ENCODE measurements around the gene ABL1. TPM values are rescaled to one million over a fixed set of nuclear protein-coding genes. Genes with fewer than 3 reads are reported as not detected.

ABL1 gene
- total RNA-seq, 2 donors from 2014 or later = 34.9 to 35.8 TPM

GRCh38 chr9:130810609-130811136 is 24.4 kb upstream of the ABL1 start:
- no peak for DNase-seq
- no peaks in the 10 kb centered on the region for H3K27me3 Mint-ChIP-seq
- H3K4me3 Mint-ChIP-seq = no peak overlapping the region
- peaks cover 11% of the 10 kb centered on the region for H3K4me1 Mint-ChIP-seq
- H3K9me3 ChIP-seq (ENCODE audit: control insufficient read depth, low read length, poor library complexity, severe bottlenecking) = no peaks in the 10 kb centered on the region
- ATAC-seq = no peak
- H3K27ac Mint-ChIP-seq = no peak overlapping the region
- H3K36me3 Mint-ChIP-seq (ENCODE audit: low read depth) = peaks cover 4% of the 10 kb centered on the region

- DNase-seq (no peak), ATAC-seq (no peak)
- peaks cover 10% of the 10 kb centered on the region for H3K4me1 Mint-ChIP-seq
- H3K4me3 Mint-ChIP-seq = no peak overlapping the region
- no peaks in the 10 kb centered on the region for H3K27me3 Mint-ChIP-seq
- no peak overlapping the region for H3K27ac Mint-ChIP-seq
- no peaks in the 10 kb centered on the region for H3K9me3 ChIP-seq (ENCODE audit: control insufficient read depth, low read length, poor library complexity, severe bottlenecking)
- peaks cover 7% of the 10 kb centered on the region for H3K36me3 Mint-ChIP-seq (ENCODE audit: low read depth)
Observed at GRCh38 chr9:130815242-130815808, 19.7 kb upstream of the ABL1 start.

GRCh38 chr9:130817914-130818313 is 17.1 kb upstream of the ABL1 start:
- Mint-ChIP-seq H3K27me3 (no peaks in the 10 kb centered on the region), H3K27ac (no peak overlapping the region), H3K4me3 (no peak overlapping the region), H3K4me1 (peaks cover 16% of the 10 kb centered on the region), H3K36me3 (ENCODE audit: low read depth) (peaks cover 7% of the 10 kb centered on the region)
- ATAC-seq (no peak), DNase-seq (no peak)
- H3K9me3 ChIP-seq (ENCODE audit: control insufficient read depth, low read length, poor library complexity, severe bottlenecking) = no peaks in the 10 kb centered on the region

GRCh38 chr9:130820135-130820738 is 14.8 kb upstream of the ABL1 start:
- H3K4me3 Mint-ChIP-seq = no peak overlapping the region
- ATAC-seq = no peak
- H3K36me3 Mint-ChIP-seq (ENCODE audit: low read depth) = peaks cover 6% of the 10 kb centered on the region
- no peak overlapping the region for H3K27ac Mint-ChIP-seq
- peaks cover 14% of the 10 kb centered on the region for H3K4me1 Mint-ChIP-seq
- no peaks in the 10 kb centered on the region for H3K9me3 ChIP-seq (ENCODE audit: control insufficient read depth, low read length, poor library complexity, severe bottlenecking)
- no peaks in the 10 kb centered on the region for H3K27me3 Mint-ChIP-seq
- no peak for DNase-seq

GRCh38 chr9:130823435-130823834 is 11.6 kb upstream of the ABL1 start:
- Mint-ChIP-seq H3K4me3 (no peak overlapping the region), H3K36me3 (ENCODE audit: low read depth) (no peaks in the 10 kb centered on the region), H3K4me1 (peaks cover 14% of the 10 kb centered on the region), H3K27me3 (no peaks in the 10 kb centered on the region), H3K27ac (no peak overlapping the region)
- DNase-seq = no peak
- ATAC-seq = no peak
- H3K9me3 ChIP-seq (ENCODE audit: control insufficient read depth, low read length, poor library complexity, severe bottlenecking) = no peaks in the 10 kb centered on the region

- peaks cover 14% of the 10 kb centered on the region for H3K4me1 Mint-ChIP-seq
- DNase-seq = no peak
- no peak overlapping the region for H3K4me3 Mint-ChIP-seq
- ATAC-seq = no peak
- H3K27me3 Mint-ChIP-seq = no peaks in the 10 kb centered on the region
- no peak overlapping the region for H3K27ac Mint-ChIP-seq
- no peaks in the 10 kb centered on the region for H3K9me3 ChIP-seq (ENCODE audit: control insufficient read depth, low read length, poor library complexity, severe bottlenecking)
- no peaks in the 10 kb centered on the region for H3K36me3 Mint-ChIP-seq (ENCODE audit: low read depth)
Observed at GRCh38 chr9:130824079-130824478, 11.0 kb upstream of the ABL1 start.

- no peak overlapping the region for H3K4me3 Mint-ChIP-seq
- no peaks in the 10 kb centered on the region for H3K36me3 Mint-ChIP-seq (ENCODE audit: low read depth)
- ATAC-seq (no peak), DNase-seq (no peak)
- H3K27ac Mint-ChIP-seq = peak overlapping the region; percentile 65
- peaks cover 14% of the 10 kb centered on the region for H3K4me1 Mint-ChIP-seq
- H3K9me3 ChIP-seq (ENCODE audit: control insufficient read depth, low read length, poor library complexity, severe bottlenecking) = no peaks in the 10 kb centered on the region
- no peaks in the 10 kb centered on the region for H3K27me3 Mint-ChIP-seq
Observed at GRCh38 chr9:130824643-130825350, 10.3 kb upstream of the ABL1 start.

GRCh38 chr9:130825351-130825651 is 9.8 kb upstream of the ABL1 start:
- DNase-seq = no peak
- no peak for ATAC-seq
- no peaks in the 10 kb centered on the region for H3K36me3 Mint-ChIP-seq (ENCODE audit: low read depth)
- H3K4me1 Mint-ChIP-seq = peaks cover 13% of the 10 kb centered on the region
- no peaks in the 10 kb centered on the region for H3K27me3 Mint-ChIP-seq
- H3K4me3 Mint-ChIP-seq = no peak overlapping the region
- H3K27ac Mint-ChIP-seq = peak overlapping the region; percentile 65
- no peaks in the 10 kb centered on the region for H3K9me3 ChIP-seq (ENCODE audit: control insufficient read depth, low read length, poor library complexity, severe bottlenecking)

GRCh38 chr9:130825809-130826208 is 9.2 kb upstream of the ABL1 start:
- DNase-seq = no peak
- ATAC-seq = no peak
- H3K9me3 ChIP-seq (ENCODE audit: control insufficient read depth, low read length, poor library complexity, severe bottlenecking) = no peaks in the 10 kb centered on the region
- no peaks in the 10 kb centered on the region for H3K27me3 Mint-ChIP-seq
- no peaks in the 10 kb centered on the region for H3K36me3 Mint-ChIP-seq (ENCODE audit: low read depth)
- H3K27ac Mint-ChIP-seq = no peak overlapping the region
- no peak overlapping the region for H3K4me3 Mint-ChIP-seq
- peaks cover 15% of the 10 kb centered on the region for H3K4me1 Mint-ChIP-seq

GRCh38 chr9:130829762-130830161 is 5.3 kb upstream of the ABL1 start:
- no peaks in the 10 kb centered on the region for H3K9me3 ChIP-seq (ENCODE audit: control insufficient read depth, low read length, poor library complexity, severe bottlenecking)
- Mint-ChIP-seq H3K4me1 (peaks cover 25% of the 10 kb centered on the region), H3K27me3 (no peaks in the 10 kb centered on the region), H3K27ac (no peak overlapping the region), H3K36me3 (ENCODE audit: low read depth) (no peaks in the 10 kb centered on the region), H3K4me3 (no peak overlapping the region)
- DNase-seq = no peak
- no peak for ATAC-seq

GRCh38 chr9:130830231-130830760 is 4.8 kb upstream of the ABL1 start:
- no peaks in the 10 kb centered on the region for H3K9me3 ChIP-seq (ENCODE audit: control insufficient read depth, low read length, poor library complexity, severe bottlenecking)
- Mint-ChIP-seq H3K4me3 (no peak overlapping the region), H3K36me3 (ENCODE audit: low read depth) (no peaks in the 10 kb centered on the region), H3K27me3 (no peaks in the 10 kb centered on the region), H3K4me1 (peaks cover 23% of the 10 kb centered on the region), H3K27ac (no peak overlapping the region)
- DNase-seq (no peak), ATAC-seq (no peak)

- H3K27me3 Mint-ChIP-seq = no peaks in the 10 kb centered on the region
- ATAC-seq (no peak), DNase-seq (no peak)
- H3K36me3 Mint-ChIP-seq (ENCODE audit: low read depth) = peaks cover 2% of the 10 kb centered on the region
- H3K4me1 Mint-ChIP-seq = peaks cover 28% of the 10 kb centered on the region
- no peaks in the 10 kb centered on the region for H3K9me3 ChIP-seq (ENCODE audit: control insufficient read depth, low read length, poor library complexity, severe bottlenecking)
- no peak overlapping the region for H3K4me3 Mint-ChIP-seq
- H3K27ac Mint-ChIP-seq = no peak overlapping the region
Observed at GRCh38 chr9:130831077-130831476, 4.0 kb upstream of the ABL1 start.

GRCh38 chr9:130833031-130833990 is 1.7 kb upstream of the ABL1 start:
- ATAC-seq (no peak), DNase-seq (no peak)
- peaks cover 33% of the 10 kb centered on the region for H3K4me1 Mint-ChIP-seq
- H3K4me3 Mint-ChIP-seq = peak overlapping the region; percentile 43
- peaks cover 2% of the 10 kb centered on the region for H3K36me3 Mint-ChIP-seq (ENCODE audit: low read depth)
- H3K9me3 ChIP-seq (ENCODE audit: control insufficient read depth, low read length, poor library complexity, severe bottlenecking) = no peaks in the 10 kb centered on the region
- no peaks in the 10 kb centered on the region for H3K27me3 Mint-ChIP-seq
- H3K27ac Mint-ChIP-seq = peak overlapping the region; percentile 91
